Amniotic stem cell (primary cell): ENCODE data around the gene HTR3E.

ENCODE experiments used
- DNase-seq: peaks from one replicate; lab custom pipeline; 2025; lab: John Stamatoyannopoulos, UW

HTR3E gene

DNA sequence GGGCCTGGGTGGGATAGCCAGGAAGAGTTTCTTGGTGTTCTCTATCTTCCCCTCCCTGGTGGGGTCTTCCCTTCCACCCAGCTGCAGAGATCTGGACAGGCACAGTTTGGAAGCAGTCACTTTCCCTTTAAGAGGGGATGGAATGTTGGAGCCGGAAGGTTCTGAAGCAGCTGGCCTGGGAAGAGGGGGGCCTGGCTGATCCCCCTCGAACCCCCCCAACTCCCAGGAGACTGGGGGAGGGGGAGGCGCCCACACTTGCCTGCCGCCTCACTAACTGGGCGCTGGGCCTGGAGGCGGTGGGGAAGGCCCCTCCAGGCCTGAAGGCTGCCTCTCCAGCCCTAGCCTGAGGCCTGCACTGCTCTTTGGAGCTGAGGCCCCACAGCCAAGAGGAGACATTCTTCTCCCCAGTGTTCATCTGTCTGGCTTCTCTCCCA is 59.7 kb downstream of the HTR3E start:
- no peak for DNase-seq
